Measurements from ENCODE around the gene HPSE2. TPM values are rescaled to one million over a fixed set of nuclear protein-coding genes. Genes with fewer than 3 reads are reported as not detected.

HPSE2 gene
- total and polyA plus RNA-seq, 3 experiments from 2014 or later, result 0.07 to 1.2 TPM; not detected in 1

- H3K36me3 ChIP-seq (ENCODE audit: insufficient read depth, low read length), result peaks cover 14% of the 10 kb centered on the region
- POLR2A ChIA-PET, result no interaction called here
Measured at GRCh38 chr10:98425511-98426352, 809.9 kb downstream of the HPSE2 start.

GRCh38 chr10:98424295-98425254 is 811.1 kb downstream of the HPSE2 start:
- Histone ChIP-seq H3K27ac (ENCODE audit: low read depth, low read length) (no peak overlapping the region), H3K4me3 (ENCODE audit: low read length) (no peak overlapping the region), H3K36me3 (ENCODE audit: insufficient read depth, low read length) (peaks cover 18% of the 10 kb centered on the region), H3K27me3 (ENCODE audit: insufficient read depth, low read length, poor library complexity, severe bottlenecking) (no peaks in the 10 kb centered on the region), H3K4me1 (ENCODE audit: insufficient read depth, low read length) (no peaks in the 10 kb centered on the region), H3K9me3 (ENCODE audit: low read length) (no peaks in the 10 kb centered on the region)
- peak overlapping the region in 3 of 8 donors; percentile 55 to 79 (median 57) for H3K27ac Mint-ChIP-seq
- peaks cover 0 to 76% (median 3%) of the 10 kb centered on the region in 3 donors for H3K36me3 Mint-ChIP-seq
- POLR2A ChIA-PET, result no interaction called here
- H3K4me3 Mint-ChIP-seq, result no peak overlapping the region
- H3K9me3 Mint-ChIP-seq, result no peaks in the 10 kb centered on the region
- no peaks in the 10 kb centered on the region for H3K4me1 Mint-ChIP-seq
- H3K27me3 Mint-ChIP-seq, result no peaks in the 10 kb centered on the region
- peak in 1 of 5 donors; percentile 26 for DNase-seq
- CTCF ChIA-PET, result interaction anchor here (1.5 to 1.8 kb wide), 6 partner anchors 10 to 33 kb away, joined by 6 to 13 read pairs (median 6); partner anchors contain the start of gene PYROXD2

More at GRCh38 chr10:98425511-98426352, 809.9 kb downstream of the HPSE2 start:
- DNase-seq, result peak; percentile 9 to 56 (median 18)
- CTCF ChIA-PET, result interaction anchor here (0.7 to 1.8 kb wide), 9 partner anchors 9 to 38 kb away, joined by 3 to 13 read pairs (median 6); partner anchors contain the start of gene PYROXD2
- H3K27ac Mint-ChIP-seq, result peak overlapping the region in 3 of 8 donors; percentile 37 to 74 (median 58)
- no peaks in the 10 kb centered on the region for H3K4me1 Mint-ChIP-seq
- Histone ChIP-seq H3K4me1 (ENCODE audit: insufficient read depth, low read length) (no peaks in the 10 kb centered on the region), H3K9me3 (ENCODE audit: low read length) (no peaks in the 10 kb centered on the region), H3K27ac (ENCODE audit: low read depth, low read length) (no peak overlapping the region), H3K27me3 (ENCODE audit: insufficient read depth, low read length, poor library complexity, severe bottlenecking) (no peaks in the 10 kb centered on the region), H3K4me3 (ENCODE audit: low read length) (no peak overlapping the region)
- peaks cover 2 to 79% (median 7%) of the 10 kb centered on the region in 3 donors for H3K36me3 Mint-ChIP-seq
- no peaks in the 10 kb centered on the region for H3K27me3 Mint-ChIP-seq
- H3K9me3 Mint-ChIP-seq, result no peaks in the 10 kb centered on the region
- no peak overlapping the region for H3K4me3 Mint-ChIP-seq

GRCh38 chr10:98423691-98424120 is 811.9 kb downstream of the HPSE2 start:
- H3K27me3 ChIP-seq (ENCODE audit: insufficient read depth, low read length, poor library complexity, severe bottlenecking), result no peaks in the 10 kb centered on the region
- DNase-seq, result peak in 1 of 5 donors; percentile 32
- no peaks in the 10 kb centered on the region for H3K9me3 ChIP-seq (ENCODE audit: low read length)
- Mint-ChIP-seq H3K36me3 (peaks cover 0 to 80% (median 6%) of the 10 kb centered on the region in 3 donors), H3K4me1 (no peaks in the 10 kb centered on the region), H3K9me3 (no peaks in the 10 kb centered on the region), H3K4me3 (no peak overlapping the region), H3K27ac (peak overlapping the region in 1 of 8 donors; percentile 79), H3K27me3 (no peaks in the 10 kb centered on the region)
- POLR2A ChIA-PET, result no interaction called here
- H3K27ac ChIP-seq (ENCODE audit: low read depth, low read length), result no peak overlapping the region
- H3K36me3 ChIP-seq (ENCODE audit: insufficient read depth, low read length), result peaks cover 19% of the 10 kb centered on the region
- CTCF ChIA-PET, result no interaction called here
- no peak overlapping the region for H3K4me3 ChIP-seq (ENCODE audit: low read length)
- no peaks in the 10 kb centered on the region for H3K4me1 ChIP-seq (ENCODE audit: insufficient read depth, low read length)

- peak overlapping the region in 1 of 8 donors; percentile 32 for H3K27ac Mint-ChIP-seq
- no peaks in the 10 kb centered on the region for H3K4me1 Mint-ChIP-seq
- H3K36me3 Mint-ChIP-seq, result peaks cover 0 to 81% (median 7%) of the 10 kb centered on the region in 3 donors
- no peaks in the 10 kb centered on the region for H3K27me3 Mint-ChIP-seq
- Histone ChIP-seq H3K9me3 (ENCODE audit: low read length) (no peaks in the 10 kb centered on the region), H3K4me1 (ENCODE audit: insufficient read depth, low read length) (no peaks in the 10 kb centered on the region), H3K36me3 (ENCODE audit: insufficient read depth, low read length) (peaks cover 14% of the 10 kb centered on the region), H3K27me3 (ENCODE audit: insufficient read depth, low read length, poor library complexity, severe bottlenecking) (no peaks in the 10 kb centered on the region), H3K4me3 (ENCODE audit: low read length) (no peak overlapping the region), H3K27ac (ENCODE audit: low read depth, low read length) (no peak overlapping the region)
- DNase-seq, result peak in 1 of 5 donors; percentile 26
- no peaks in the 10 kb centered on the region for H3K9me3 Mint-ChIP-seq
- H3K4me3 Mint-ChIP-seq, result no peak overlapping the region
- ChIA-PET CTCF (interaction anchor here (1.2 kb wide), 1 partner anchor 12 kb away, joined by 3 read pairs; no protein-coding TSS in a partner anchor), POLR2A (no interaction called here)
Measured at GRCh38 chr10:98422182-98422581, 813.5 kb downstream of the HPSE2 start.

- peak overlapping the region in 2 of 8 donors; percentile 46 to 47 for H3K27ac Mint-ChIP-seq
- peaks cover 0 to 85% (median 9%) of the 10 kb centered on the region in 3 donors for H3K36me3 Mint-ChIP-seq
- H3K9me3 ChIP-seq (ENCODE audit: low read length), result no peaks in the 10 kb centered on the region
- DNase-seq, result peak in 1 of 5 donors; percentile 30
- H3K4me1 ChIP-seq (ENCODE audit: insufficient read depth, low read length), result no peaks in the 10 kb centered on the region
- peaks cover 14% of the 10 kb centered on the region for H3K36me3 ChIP-seq (ENCODE audit: insufficient read depth, low read length)
- ChIA-PET CTCF (no interaction called here), POLR2A (no interaction called here)
- no peak overlapping the region for H3K27ac ChIP-seq (ENCODE audit: low read depth, low read length)
- no peak overlapping the region for H3K4me3 Mint-ChIP-seq
- H3K4me3 ChIP-seq (ENCODE audit: low read length), result no peak overlapping the region
- H3K9me3 Mint-ChIP-seq, result no peaks in the 10 kb centered on the region
- H3K4me1 Mint-ChIP-seq, result peaks cover 0 to 1% (median 0%) of the 10 kb centered on the region in 3 donors
- no peaks in the 10 kb centered on the region for H3K27me3 Mint-ChIP-seq
- no peaks in the 10 kb centered on the region for H3K27me3 ChIP-seq (ENCODE audit: insufficient read depth, low read length, poor library complexity, severe bottlenecking)
Measured at GRCh38 chr10:98420786-98421185, 814.9 kb downstream of the HPSE2 start.

GRCh38 chr10:98419469-98420261 is 816.0 kb downstream of the HPSE2 start:
- H3K4me3 Mint-ChIP-seq, result no peak overlapping the region
- peaks cover 0 to 77% (median 9%) of the 10 kb centered on the region in 3 donors for H3K36me3 Mint-ChIP-seq
- Histone ChIP-seq H3K4me3 (ENCODE audit: low read length) (no peak overlapping the region), H3K27ac (ENCODE audit: low read depth, low read length) (no peak overlapping the region), H3K36me3 (ENCODE audit: insufficient read depth, low read length) (peaks cover 14% of the 10 kb centered on the region), H3K27me3 (ENCODE audit: insufficient read depth, low read length, poor library complexity, severe bottlenecking) (no peaks in the 10 kb centered on the region), H3K9me3 (ENCODE audit: low read length) (no peaks in the 10 kb centered on the region), H3K4me1 (ENCODE audit: insufficient read depth, low read length) (peaks cover 8% of the 10 kb centered on the region)
- H3K27me3 Mint-ChIP-seq, result no peaks in the 10 kb centered on the region
- H3K9me3 Mint-ChIP-seq, result no peaks in the 10 kb centered on the region
- H3K4me1 Mint-ChIP-seq, result peaks cover 6 to 10% (median 7%) of the 10 kb centered on the region in 3 donors
- peak in 1 of 5 donors; percentile 25 for DNase-seq
- CTCF ChIA-PET, result no interaction called here
- H3K27ac Mint-ChIP-seq, result peak overlapping the region in 2 of 8 donors; percentile 36 to 84
- POLR2A ChIA-PET, result no interaction called here

- H3K9me3 Mint-ChIP-seq, result no peaks in the 10 kb centered on the region
- H3K4me1 Mint-ChIP-seq, result peaks cover 14 to 18% (median 14%) of the 10 kb centered on the region in 3 donors
- no peak overlapping the region for H3K27ac ChIP-seq (ENCODE audit: low read depth, low read length)
- DNase-seq, result peak in 1 of 5 donors; percentile 21
- no peaks in the 10 kb centered on the region for H3K27me3 ChIP-seq (ENCODE audit: insufficient read depth, low read length, poor library complexity, severe bottlenecking)
- H3K36me3 ChIP-seq (ENCODE audit: insufficient read depth, low read length), result peaks cover 14% of the 10 kb centered on the region
- ChIA-PET POLR2A (no interaction called here), CTCF (no interaction called here)
- H3K4me3 Mint-ChIP-seq, result no peak overlapping the region
- peaks cover 16% of the 10 kb centered on the region for H3K4me1 ChIP-seq (ENCODE audit: insufficient read depth, low read length)
- H3K9me3 ChIP-seq (ENCODE audit: low read length), result no peaks in the 10 kb centered on the region
- H3K4me3 ChIP-seq (ENCODE audit: low read length), result no peak overlapping the region
- H3K27me3 Mint-ChIP-seq, result no peaks in the 10 kb centered on the region
- peak overlapping the region in 5 of 8 donors; percentile 35 to 91 (median 83) for H3K27ac Mint-ChIP-seq
- H3K36me3 Mint-ChIP-seq, result peaks cover 0 to 69% (median 9%) of the 10 kb centered on the region in 3 donors
Measured at GRCh38 chr10:98418665-98419468, 816.8 kb downstream of the HPSE2 start.
